Measurements from ENCODE around the gene CBFA2T2. TPM values are rescaled to one million over a fixed set of nuclear protein-coding genes. Genes with fewer than 3 reads are reported as not detected.
"Not testable (repeated sequence)": the region's sequence is repeated elsewhere in the genome, so short reads cannot be mapped to it uniquely, and the experiment has no call there.

Gene CBFA2T2
- total RNA-seq, 1 donor = 5.6 TPM

DNA sequence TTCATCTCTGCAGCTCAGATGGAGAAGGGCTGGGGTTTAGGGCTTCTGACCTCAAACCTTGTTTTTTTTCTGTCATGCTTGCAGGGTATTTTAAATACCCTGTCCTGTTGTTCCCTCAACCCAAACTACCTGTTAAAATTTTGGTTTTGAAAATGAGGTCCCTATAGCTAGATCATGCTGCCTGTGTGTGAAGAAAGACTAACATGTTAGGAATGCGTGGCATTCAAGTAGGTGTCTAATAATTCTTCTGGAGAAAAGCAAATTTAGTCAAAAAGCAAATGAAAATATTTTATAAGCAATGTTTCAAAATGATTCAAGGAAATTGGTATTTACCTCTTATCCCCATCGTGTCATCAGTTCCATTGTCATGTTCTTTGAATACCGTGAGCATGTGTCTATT, 95.1 kb downstream of the CBFA2T2 start:
- H3K4me3 ChIP-seq (ENCODE audit: low read depth, low read length) = no peak overlapping the region
- TF ChIP-seq, protein P1, sequence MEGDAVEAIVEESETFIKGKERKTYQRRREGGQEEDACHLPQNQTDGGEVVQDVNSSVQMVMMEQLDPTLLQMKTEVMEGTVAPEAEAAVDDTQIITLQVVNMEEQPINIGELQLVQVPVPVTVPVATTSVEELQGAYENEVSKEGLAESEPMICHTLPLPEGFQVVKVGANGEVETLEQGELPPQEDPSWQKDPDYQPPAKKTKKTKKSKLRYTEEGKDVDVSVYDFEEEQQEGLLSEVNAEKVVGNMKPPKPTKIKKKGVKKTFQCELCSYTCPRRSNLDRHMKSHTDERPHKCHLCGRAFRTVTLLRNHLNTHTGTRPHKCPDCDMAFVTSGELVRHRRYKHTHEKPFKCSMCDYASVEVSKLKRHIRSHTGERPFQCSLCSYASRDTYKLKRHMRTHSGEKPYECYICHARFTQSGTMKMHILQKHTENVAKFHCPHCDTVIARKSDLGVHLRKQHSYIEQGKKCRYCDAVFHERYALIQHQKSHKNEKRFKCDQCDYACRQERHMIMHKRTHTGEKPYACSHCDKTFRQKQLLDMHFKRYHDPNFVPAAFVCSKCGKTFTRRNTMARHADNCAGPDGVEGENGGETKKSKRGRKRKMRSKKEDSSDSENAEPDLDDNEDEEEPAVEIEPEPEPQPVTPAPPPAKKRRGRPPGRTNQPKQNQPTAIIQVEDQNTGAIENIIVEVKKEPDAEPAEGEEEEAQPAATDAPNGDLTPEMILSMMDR (IDR thresholded peaks at IDR 0.05; ENCODE audit: insufficient read depth, low read depth, low read length) = no peak
- DNase-seq (ENCODE audit: low read depth) = no peak

DNA sequence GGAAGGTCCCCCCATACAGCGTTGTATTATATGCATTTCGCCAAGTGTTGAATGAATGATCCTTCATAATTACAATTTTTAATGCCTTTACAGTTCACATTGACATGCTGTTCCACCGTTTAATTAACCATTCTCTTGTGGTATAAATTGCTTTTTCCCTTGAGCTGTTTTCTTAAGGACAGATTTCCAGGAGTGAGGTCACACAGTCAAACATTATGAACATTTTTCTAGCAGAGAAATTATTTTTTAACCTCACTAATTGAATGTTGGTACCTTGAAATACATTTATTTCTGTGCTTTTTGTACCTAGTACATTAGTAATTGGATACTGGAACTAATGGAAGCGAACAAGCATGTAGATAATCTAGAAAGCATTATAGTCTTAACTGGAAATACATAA, 95.5 kb downstream of the CBFA2T2 start:
- TF ChIP-seq, protein P1 (IDR thresholded peaks at IDR 0.05; ENCODE audit: insufficient read depth, low read depth, low read length) = no peak
- DNase-seq (ENCODE audit: low read depth) = no peak
- H3K4me3 ChIP-seq (ENCODE audit: low read depth, low read length) = no peak overlapping the region

DNA sequence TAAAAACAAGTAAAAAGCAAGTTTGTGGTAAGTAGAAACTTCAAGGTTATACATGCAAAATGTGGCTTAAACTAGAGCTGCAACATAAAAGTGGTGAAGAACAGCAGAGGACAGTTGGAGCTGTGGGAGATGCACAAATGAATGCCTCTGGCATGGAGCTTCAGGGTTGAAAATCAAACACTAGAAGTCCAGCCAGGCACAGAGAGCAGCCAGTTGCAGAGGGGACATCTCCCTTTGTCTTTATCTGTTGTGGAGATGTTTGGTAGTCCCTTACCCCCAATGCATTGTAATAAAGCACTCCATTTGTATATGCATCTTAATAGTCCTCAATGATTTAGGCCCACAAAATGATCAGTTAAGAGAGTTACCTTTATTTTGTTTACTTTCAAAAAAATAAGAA, 99.2 kb downstream of the CBFA2T2 start:
- TF ChIP-seq, protein P1 (IDR thresholded peaks at IDR 0.05; ENCODE audit: insufficient read depth, low read depth, low read length) = no peak
- H3K4me3 ChIP-seq (ENCODE audit: low read depth, low read length) = no peak overlapping the region
- DNase-seq (ENCODE audit: low read depth) = no peak

DNA sequence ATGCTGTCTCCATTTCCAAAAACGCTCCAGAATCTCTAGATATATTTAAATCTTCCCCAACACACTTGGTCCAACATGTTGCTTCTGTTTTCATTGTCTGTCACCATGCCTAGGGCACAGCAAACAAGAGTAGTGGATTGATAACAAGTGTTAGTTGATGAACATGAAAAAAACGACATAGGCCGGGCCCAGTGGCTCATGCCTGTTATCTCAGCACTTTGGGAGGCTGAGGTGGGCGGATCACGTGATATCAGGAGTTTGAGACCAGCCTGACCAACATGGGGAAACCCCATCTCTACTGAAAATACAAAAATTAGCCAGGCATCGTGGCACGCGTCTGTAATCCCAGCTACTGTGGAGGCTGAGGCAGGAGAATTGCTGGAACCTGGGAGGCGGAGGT, 102.0 kb downstream of the CBFA2T2 start:
- not testable (repeated sequence) for H3K4me3 ChIP-seq (ENCODE audit: low read depth, low read length); DNase-seq (ENCODE audit: low read depth)

DNA sequence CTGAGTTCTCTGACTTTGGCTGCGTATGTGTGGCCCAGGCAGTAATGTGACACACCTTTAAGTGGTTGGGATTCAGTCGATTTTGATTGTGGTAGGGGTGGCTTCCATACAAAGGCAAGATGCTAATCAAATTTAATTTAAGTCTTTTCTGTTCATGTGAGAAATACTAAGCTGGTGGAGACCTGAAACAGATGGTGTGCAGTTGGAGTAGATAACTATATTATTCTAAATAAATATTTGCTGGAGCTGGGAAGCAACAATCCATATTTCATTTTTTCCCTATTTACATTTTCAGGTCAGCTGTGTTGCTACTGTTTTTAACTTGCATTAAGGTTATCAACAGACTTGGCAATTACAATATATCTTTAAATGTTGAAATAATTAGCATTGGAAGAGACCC, 104.8 kb downstream of the CBFA2T2 start:
- no peak for DNase-seq (ENCODE audit: low read depth)
- TF ChIP-seq, protein P1 (IDR thresholded peaks at IDR 0.05; ENCODE audit: insufficient read depth, low read depth, low read length) = no peak
- H3K4me3 ChIP-seq (ENCODE audit: low read depth, low read length) = no peak overlapping the region

DNA sequence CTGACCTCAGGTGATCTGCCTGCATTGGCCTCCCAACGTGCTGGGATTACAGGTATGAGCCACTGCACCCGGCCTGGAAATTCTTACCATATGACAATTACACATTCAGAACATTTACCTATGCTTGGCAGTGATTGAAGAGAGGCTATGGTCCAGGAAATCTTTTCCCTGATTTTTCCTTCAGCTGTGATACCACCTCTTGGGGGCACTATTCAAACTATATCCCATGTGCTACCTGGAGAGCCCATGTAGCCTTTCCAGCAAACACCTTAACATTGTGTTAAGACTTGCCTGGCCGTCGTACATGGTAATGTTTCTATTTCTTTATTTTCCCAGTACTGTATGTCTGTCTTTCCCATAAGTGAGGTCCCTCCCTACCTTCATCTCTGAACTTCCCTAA, 110.5 kb downstream of the CBFA2T2 start:
- TF ChIP-seq, protein P1 (IDR thresholded peaks at IDR 0.05; ENCODE audit: insufficient read depth, low read depth, low read length) = no peak
- no peak overlapping the region for H3K4me3 ChIP-seq (ENCODE audit: low read depth, low read length)
- no peak for DNase-seq (ENCODE audit: low read depth)

DNA sequence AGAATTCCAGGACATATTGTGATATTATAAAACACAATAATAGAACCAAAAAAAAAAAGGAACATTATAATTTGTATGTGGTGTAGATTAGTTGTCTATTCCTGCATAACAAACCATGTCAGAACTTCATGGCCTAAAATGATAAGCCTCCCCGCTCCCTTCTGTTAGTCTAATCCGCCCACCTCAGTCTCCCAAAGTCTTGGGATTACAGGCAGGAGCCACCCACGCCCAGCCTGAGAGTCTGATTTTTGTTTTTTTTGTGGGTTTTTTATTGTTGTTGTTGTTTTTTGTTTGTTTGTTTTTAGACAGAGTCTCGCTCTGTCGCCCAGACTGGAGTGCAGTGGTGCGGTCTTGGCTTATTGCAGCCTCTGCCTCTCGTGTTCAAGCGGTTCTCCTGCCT, 111.1 kb downstream of the CBFA2T2 start:
- no peak for DNase-seq (ENCODE audit: low read depth)
- no peak overlapping the region for H3K4me3 ChIP-seq (ENCODE audit: low read depth, low read length)
- TF ChIP-seq, protein P1 (IDR thresholded peaks at IDR 0.05; ENCODE audit: insufficient read depth, low read depth, low read length) = no peak

All from fibroblast of villous mesenchyme (primary cell).